Measurements from ENCODE around the gene NDST3.

DNA sequence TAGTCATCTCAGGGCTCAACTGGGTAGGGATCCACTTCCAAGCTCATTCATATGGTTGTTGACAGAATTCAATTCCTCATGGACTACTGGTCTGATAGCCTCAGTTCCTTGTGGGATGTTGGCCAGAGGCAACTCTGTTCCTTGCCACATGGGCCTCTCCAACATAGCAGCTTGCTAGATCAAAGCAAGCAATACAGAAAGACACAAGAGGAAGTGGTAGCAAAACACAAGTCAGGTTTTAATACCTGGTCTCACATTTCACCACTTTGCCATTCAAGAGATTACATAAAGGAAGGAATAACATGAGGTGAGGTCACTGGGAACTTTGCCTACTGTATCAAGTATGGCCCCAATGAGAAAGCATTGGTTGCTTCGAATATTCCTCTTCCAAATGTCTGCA is 239.4 kb downstream of the NDST3 start:
- TF ChIP-seq CTCF (IDR thresholded peaks at IDR 0.05; ENCODE audit: insufficient read depth, low read length) (no peak), POLR2AphosphoS5 (IDR thresholded peaks at IDR 0.05; ENCODE audit: low read depth) (no peak), GABPA (IDR thresholded peaks at IDR 0.05; ENCODE audit: low read depth) (no peak), REST (IDR thresholded peaks at IDR 0.05; ENCODE audit: insufficient replicate concordance, low read depth) (no peak)
